DMS53 (cell line): ENCODE results near the gene DUSP8.
"Not testable (repeated sequence)": the region's sequence is repeated elsewhere in the genome, so short reads cannot be mapped to it uniquely, and the experiment has no call there.

Experiments used
- DNase-seq: peaks from one replicate; lab custom pipeline; 2025; lab: John Stamatoyannopoulos, UW

DUSP8 gene

DNA sequence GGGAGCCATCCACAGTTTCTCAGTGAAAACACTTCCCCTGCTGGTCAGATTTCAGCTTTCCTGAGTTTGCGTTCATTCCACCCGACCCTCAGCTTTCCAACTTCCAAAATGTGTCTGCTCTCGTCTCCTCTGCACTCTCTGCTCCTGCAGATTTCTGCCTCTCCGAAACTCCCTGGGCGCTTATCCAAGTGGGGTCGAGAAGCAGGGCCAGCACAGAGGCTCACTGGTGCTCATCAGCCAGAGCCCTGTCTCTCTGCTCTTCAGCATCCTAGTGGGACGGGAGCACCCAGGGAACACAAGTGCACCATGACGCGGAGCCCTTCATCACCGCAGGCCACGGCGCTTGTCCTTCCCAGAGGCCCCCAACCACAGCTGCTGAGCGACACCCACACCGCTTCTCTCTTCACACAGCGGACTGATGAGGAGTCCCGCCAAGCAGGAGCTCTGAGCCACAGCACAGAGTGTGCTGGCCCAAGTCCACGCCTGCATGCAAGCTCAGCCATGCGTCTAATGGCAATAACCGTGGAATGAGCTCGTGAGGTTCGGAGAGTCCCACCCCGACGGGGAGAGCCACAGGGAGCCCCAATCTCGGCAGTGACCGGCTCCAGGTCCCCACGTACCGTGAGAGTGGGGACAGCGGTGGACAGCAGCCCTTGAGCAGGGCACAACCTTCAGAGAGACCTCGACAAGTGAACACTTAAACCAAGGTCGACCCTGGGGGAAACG lies 57.6 kb downstream of the DUSP8 start:
- DNase-seq, result no peak

DNA sequence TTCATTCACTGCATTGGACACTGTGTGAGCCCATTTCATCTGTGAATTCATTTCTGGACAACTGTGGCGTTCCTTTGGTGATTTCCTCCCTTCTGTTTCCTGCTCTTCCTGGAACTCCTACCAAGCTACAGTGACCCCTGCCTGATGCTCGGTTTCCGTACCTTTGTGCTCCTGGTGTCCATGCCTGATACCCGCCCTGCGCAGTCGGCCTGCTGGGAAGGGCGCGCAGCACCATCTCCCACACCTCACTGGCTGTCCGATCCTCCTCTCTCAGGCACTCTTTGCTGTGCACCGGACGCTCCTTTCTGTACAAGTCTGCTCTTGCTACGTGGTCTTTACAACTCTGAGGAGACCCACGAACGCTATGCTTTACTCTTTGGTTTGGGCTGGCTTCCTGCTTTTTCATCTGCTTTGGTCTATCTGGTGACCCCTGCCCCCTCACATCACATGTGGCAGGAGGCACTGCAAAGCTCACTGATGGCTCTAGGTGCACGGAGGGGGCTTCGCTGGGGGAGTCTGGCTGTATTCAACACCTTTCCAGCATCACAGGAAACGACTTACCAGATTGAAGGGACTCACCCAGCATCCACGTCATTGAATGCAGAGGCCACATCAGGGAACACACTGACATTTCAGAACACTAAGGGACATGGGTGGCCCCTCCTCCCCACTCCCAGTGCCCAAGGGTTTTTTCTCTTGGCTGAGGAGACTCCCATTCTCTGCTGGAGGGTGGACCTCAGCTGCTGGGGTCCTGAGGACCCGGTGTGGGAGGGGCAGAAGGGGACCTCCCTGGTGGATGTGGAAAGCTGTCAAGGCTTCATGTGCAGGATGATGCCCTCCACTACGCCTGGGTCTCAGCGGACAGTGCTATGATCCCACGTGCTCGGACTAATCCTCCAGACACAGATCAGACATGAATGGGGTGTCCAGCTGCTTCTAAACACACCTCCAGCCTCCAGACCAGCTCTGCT lies 58.5 kb downstream of the DUSP8 start:
- DNase-seq, result no peak

GRCh38 chr11:1512531-1513258 lies 59.4 kb downstream of the DUSP8 start:
- not testable (repeated sequence) for DNase-seq

GRCh38 chr11:1511937-1512496 lies 60.1 kb downstream of the DUSP8 start:
- DNase-seq, result no peak

DNA sequence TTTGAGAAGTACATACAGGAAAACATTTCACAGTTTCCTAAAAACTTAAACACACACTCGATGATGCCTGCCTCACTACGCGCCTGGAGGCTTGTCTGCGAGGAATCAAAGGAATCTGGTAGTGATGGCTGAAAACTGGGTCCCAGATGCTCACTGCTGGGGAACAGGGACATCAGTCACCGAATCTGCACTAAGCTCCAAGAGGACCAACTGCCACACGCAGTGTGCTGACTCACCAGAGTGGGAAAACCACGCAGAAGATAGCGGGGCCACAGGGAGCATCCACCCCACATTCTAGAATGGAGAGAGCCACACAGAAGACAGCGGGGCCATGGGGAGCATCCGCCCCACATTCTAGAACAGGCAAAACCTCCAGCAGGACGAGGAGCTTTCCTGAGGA lies 61.1 kb downstream of the DUSP8 start:
- DNase-seq, result no peak

- not testable (repeated sequence) for DNase-seq
Observed at GRCh38 chr11:1510351-1510750, 61.7 kb downstream of the DUSP8 start.

DNA sequence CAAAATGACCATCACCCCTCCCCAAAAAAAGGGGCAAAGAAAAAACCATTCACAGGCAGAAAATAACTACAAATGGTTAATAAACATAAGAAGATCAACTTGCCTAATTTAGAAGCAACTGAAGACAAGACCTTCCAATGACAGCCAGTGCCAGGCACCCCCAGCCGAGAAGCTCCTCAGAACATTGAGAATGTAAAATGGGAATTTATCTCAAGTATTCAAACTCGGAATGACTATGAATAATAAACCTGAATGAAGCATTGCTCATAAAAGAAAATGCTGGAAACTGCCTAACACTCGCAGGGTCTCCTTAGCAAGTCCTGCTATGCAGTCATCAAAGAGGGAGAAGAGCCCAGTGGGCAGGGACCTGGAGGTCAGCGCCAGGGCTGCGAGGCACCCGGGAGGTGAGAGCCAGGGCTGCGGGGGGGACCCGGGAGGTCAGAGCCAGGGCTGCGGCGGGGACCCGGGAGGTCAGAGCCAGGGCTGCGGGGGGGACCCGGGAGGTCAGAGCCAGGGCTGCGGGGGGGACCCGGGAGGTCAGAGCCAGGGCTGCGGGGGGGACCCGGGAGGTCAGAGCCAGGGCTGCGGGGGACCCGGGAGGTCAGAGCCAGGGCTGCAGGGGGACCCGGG lies 62.3 kb downstream of the DUSP8 start:
- DNase-seq, result no peak

GRCh38 chr11:1508986-1509385 lies 63.1 kb downstream of the DUSP8 start:
- DNase-seq, result no peak

DNA sequence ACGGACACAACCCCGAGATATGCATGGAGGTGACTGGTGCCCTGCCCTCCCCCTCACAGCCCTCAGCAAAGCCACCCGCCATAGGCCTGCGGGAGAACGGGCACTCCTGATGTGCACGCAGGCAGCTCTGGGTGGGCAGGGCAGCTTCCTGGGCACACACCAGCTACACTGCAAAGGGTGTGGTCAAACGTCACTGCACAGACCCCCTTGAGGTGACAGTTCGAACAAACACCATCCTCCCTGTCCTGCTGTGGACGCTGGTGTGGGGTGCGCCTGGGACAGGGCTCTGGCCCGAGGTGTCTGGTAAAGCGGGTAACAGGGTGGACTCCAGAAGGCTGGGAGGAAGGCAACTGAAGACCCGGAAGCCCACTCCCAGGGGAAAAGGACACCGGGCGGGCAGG lies 63.6 kb downstream of the DUSP8 start:
- no peak for DNase-seq

GRCh38 chr11:1507381-1508140 lies 64.5 kb downstream of the DUSP8 start:
- DNase-seq, result no peak

DNA sequence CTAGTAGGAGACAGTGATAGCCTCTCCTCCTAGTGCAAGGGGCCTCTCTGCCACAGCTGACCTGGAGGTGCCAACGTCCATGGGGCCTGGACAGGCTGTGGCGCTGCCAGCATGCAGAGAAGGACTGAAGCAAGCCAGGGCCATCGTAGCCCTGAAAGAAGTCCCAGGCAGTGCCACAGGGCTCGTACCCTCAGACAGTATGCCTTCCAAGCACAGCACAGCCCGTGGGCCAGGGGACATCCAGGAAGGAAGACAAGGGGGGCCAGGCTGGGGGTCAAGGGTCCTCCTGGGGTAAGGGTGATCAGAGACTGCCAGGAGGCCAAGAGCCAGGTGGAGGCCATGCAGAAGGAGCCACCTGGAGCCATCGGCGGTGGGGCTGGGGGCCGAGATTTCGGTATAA lies 65.1 kb downstream of the DUSP8 start:
- DNase-seq, result no peak

DNA sequence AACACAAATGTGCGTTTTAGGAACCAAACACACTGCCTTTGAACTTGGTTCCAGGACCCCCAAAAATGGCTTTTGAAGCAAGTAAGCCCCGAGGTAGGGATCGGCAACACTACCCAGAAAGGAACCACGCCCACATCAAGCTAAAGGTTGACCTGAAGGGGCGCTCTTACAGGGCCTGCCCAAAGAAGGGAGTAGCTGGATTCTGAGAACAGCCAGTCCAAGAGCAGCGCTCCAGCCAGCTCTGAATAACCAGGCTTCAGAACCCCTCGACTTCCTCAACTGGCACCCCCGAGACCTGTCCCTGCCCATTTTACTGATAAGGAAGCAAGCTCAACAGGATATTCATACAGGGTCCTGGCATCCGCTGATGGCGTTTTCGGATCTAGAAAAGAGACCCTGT lies 66.6 kb downstream of the DUSP8 start:
- no peak for DNase-seq

DNA sequence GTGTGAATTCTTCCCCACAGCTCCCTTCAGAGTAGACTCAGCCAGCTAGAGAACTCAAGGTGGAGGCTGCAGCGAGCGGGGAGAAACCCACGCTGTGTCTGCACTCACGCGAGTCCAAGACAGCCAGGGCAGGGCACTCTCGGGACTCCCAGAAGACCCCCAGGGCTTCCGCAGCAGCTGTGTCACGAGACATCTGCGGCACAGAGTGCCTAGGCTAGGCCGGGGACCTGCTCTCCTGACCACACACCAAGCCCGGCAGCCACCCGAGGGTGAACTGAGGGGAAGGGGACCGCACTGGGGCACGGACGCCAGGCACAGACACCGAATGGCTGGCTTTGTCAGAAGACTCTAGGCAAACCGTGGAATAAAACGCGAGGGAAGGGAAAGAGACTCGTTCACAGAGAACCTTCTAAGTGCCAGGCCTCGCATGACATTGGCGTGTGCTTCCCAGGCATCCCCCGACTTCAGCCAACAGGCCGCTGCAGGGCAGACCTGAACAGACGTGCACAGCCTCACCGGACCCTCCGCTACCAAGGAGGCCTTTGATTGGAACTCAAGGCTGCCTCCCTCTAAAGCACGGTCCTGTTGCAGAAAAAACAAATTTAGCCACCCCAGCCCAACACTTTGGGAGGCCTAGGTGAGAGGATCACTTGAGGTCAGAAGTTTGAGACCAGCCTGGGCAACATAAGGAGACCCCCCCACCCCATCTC lies 67.3 kb downstream of the DUSP8 start:
- no peak for DNase-seq

GRCh38 chr11:1504138-1504537 lies 67.9 kb downstream of the DUSP8 start:
- DNase-seq, result no peak
